Testis (tissue), 2 donors: ENCODE measurements around the gene LRRTM3.

ENCODE experiments used
- POLR2A ChIP-seq: fragments of 450-650 bp; IDR thresholded peaks from one replicate; pipeline ENCODE4 v1.6.1; 2017; ENCODE audit warnings: antibody characterized with exemption, mild to moderate bottlenecking, moderate library complexity
- TF ChIP-seq, protein P1 (sequence below), 3 experiments: fragments of 450-650 bp in 2 of 3; fragments of 200-600 bp in 1 of 3; sonication (generic) in 1 of 3; IDR thresholded peaks; one replicate each; pipeline ENCODE4 v1.5.1; 2016 to 2019; ENCODE audit warnings: antibody characterized with exemption in 3 of 3, mild to moderate bottlenecking in 2 of 3, moderate library complexity in 1 of 3

GRCh38 chr10:67087135-67087425 lies 161.2 kb downstream of the LRRTM3 start:
- TF ChIP-seq, protein P1, sequence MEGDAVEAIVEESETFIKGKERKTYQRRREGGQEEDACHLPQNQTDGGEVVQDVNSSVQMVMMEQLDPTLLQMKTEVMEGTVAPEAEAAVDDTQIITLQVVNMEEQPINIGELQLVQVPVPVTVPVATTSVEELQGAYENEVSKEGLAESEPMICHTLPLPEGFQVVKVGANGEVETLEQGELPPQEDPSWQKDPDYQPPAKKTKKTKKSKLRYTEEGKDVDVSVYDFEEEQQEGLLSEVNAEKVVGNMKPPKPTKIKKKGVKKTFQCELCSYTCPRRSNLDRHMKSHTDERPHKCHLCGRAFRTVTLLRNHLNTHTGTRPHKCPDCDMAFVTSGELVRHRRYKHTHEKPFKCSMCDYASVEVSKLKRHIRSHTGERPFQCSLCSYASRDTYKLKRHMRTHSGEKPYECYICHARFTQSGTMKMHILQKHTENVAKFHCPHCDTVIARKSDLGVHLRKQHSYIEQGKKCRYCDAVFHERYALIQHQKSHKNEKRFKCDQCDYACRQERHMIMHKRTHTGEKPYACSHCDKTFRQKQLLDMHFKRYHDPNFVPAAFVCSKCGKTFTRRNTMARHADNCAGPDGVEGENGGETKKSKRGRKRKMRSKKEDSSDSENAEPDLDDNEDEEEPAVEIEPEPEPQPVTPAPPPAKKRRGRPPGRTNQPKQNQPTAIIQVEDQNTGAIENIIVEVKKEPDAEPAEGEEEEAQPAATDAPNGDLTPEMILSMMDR (IDR thresholded peaks at IDR 0.05): no peak
- TF ChIP-seq POLR2A: no peak
